Left ventricle myocardium superior (tissue), 1 donor: ENCODE measurements around the gene VIPR2. TPM values are rescaled to one million over a fixed set of nuclear protein-coding genes. Genes with fewer than 3 reads are reported as not detected.

Experiments used
- ATAC-seq: fragments of 200-7000 bp; cut with Tn5 transposase; one replicate; pipeline ENCODE4 v1.9.1; 2020; ENCODE audit warnings: mild to moderate bottlenecking, moderate library complexity
- DNase-seq: peaks from one replicate; pipeline ENCODE4 v3.0.0-alpha.2; 2020
- intact Hi-C: fragments of 100-400 bp; cut with micrococcal nuclease; formaldehyde crosslinking; loops from one replicate; pipeline ENCODE4 v1.11.0; 2022
- total RNA-seq: library from RNA; stranded (reverse); fragmentation: NEBNext Ultra II Directional; extraction: Animal tissue kit (Norgen Biotek cat#: 25700); gene quantifications from one replicate; pipeline ENCODE4 v1.2.1, GENCODE V29; 2021
- donor health status: DM: no; HTN: yes; CAD: no; lungs with severe emphysema.

Gene VIPR2
- total RNA-seq, 1 donor from 2014 or later = 21.3 TPM

DNA sequence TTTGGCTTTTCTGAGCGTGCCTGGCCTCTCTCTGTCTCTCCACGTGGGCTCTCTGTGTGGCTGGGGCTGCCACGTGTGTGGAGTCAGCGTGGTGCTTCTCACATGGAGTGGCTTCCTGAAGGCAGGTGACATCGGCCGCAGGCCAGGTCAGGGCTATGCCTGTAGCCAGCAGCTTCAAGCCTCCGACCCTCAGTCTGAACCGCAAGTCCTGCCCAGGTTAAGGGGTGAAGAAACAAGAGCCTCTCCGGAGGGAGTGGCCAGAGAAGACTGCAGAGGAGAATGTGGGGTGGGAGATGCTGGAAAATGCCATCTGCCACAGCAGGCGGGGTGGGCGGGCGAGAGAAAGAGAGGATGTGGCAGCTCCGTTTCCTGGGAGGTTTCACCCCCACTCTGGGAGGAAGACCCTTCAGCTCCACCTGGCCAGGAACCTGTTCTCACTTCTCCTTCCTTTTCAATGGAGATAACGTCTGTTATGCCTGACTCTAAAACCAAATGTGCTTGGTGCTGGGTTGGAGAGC lies 14.3 kb upstream of the VIPR2 start:
- intact Hi-C loops = no loop called here
- DNase-seq = no peak
- no peak for ATAC-seq

DNA sequence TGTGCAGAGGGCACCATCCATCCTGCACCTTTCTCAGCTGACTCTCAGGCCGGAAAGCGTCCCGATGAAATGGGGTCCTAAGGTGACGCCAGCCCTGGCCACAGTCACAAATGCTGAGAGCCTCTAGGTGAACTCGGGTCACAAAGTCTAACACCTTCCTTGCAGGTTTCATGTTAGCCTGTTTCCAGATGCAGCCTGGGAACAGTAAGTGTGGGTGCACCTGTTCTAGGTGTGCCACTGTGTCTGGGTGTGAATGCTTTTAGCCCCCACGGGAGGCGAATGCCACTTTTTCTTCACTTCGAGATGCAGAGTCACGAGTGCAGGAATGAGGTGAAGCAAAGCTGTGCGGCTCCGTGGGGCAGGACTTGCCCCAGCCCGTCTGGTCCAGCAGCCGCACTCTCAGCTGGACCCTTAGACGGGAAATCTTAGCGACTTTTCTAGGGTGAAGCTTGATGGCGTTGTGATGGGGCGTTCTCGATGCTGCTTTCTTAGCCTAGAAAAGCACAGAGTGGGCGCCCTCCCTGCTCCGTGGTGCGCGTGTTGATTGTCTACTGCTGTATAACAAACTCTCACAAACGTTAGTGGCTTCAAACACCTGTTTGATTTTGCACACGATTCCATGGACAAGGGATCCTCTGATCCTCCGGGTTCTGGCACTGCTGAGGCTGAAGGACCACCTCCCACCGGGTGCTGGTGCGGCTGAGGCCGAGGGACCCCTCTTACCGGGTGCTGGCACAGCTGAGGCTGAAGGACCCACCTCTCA lies 13.6 kb upstream of the VIPR2 start:
- ATAC-seq (no peak), DNase-seq (no peak)
- intact Hi-C loops = no loop called here

DNA sequence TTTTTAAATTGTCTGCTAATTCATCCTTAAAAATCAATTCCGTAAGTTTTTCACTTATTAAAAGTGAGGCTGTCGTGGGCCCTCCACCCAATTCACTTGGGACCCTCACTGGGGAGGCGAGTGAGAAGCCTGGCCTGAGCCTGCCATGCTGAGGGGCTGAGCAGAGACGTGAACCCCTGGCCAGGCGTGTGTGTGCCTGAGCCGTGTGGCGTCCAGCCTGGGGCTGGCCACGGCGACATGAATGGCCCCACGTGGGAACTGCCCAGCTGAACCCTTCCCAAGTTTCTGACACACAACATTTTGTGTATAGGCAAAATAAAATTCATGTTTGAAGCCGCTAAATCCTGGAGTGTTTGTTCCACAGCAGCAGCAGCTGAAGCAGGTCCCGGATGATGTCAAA lies 13.0 kb upstream of the VIPR2 start:
- intact Hi-C loops = no loop called here
- DNase-seq = no peak
- no peak for ATAC-seq

DNA sequence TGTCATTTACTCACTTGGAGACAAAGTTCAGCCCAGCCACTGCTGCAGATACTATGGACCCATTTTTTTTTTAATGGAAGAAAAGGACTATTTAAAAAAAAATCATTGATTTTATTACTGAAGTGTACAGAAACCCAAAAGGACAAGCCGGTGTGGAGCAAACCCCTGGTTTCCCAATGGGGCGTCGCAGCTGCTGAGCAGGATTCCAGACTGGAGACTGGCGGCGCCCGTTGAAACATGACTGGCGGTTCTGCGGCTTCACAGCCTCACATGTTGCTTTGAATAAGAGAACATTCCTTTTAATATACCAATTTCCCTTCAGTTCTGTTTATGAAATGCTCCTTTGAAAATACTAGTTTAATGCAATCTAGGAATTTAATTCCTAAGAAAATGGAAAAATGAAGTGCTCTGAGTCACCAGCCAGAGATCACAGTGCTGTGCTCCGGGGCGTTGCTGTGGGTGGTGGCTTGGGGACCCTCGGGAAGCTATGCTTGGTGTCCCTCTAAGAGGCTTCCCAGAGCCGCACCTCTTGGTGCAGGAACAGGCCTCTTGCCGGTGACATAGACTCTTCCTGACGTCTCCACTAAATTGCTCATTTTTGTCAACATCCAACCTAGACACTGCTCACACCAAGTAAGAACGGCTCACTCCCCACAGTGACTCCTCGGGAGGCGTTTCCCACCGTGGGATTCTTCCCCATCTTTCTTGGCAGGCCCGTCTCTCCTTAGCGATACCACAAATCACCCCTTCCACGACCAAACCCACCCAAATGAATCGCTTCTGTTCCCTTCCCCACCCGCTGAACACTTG lies 12.0 kb upstream of the VIPR2 start:
- intact Hi-C loops = no loop called here
- no peak for DNase-seq
- no peak for ATAC-seq

DNA sequence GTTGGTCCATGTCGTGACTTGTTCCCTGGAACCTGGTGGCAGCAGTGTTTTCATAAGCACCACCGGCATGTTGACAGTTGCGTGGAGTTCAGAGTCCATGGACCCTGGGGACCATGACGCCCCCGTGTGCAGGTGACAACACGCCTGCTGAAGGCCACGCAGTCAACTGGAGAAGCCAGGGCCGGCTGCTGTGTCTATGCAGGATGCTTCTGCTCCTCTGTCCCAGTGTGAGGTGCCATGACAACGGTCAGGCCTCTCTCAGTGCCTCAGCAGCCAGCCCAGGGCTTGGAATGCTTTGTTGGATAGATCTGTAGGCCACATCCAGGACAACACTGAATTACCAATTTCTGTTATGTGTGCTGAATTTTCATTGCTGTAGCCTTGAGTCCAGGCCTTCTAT lies 10.7 kb upstream of the VIPR2 start:
- no peak for ATAC-seq
- DNase-seq = no peak
- intact Hi-C loops = no loop called here

DNA sequence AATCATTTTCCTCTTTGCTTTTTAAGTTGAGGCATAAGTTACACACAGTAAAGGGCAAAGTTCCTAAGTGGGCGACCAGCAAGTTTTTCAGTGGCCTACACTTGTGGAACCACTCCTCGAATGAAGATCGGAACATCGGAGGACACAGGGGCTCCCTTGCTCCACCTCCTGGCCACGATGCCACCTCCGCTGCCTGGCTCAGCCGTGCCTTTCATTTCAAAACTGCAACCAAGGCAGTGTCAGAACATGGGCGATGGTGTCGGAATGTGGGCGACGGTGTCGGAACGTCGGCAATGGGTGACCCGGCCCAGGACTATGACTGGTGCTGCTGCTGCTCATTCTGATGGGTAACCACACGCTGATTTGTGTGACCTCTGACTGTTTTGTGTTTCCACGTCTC lies 9.6 kb upstream of the VIPR2 start:
- DNase-seq (peak; percentile 56), ATAC-seq (peak; percentile 80)
- intact Hi-C loops = no loop called here

DNA sequence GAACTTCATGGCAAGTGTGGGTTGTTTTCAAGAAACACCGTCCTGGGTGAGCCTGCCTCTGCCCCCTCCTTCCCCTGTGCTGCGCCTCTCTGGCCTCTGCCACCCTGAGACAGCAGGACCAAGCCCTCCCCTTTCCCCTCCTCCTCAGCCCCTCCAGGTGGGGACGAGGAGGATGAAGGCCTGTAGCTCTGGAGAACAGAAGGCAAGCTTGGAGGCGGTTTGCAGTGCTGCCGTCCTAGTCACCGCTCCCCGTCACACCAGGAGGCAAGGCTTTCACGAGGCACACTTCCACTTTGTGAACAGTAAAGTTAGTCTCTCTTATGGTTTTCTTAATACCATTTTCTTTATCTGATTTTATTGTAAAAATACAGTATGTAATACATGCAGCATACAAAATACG lies 8.8 kb upstream of the VIPR2 start:
- intact Hi-C loops = no loop called here
- ATAC-seq (no peak), DNase-seq (no peak)

DNA sequence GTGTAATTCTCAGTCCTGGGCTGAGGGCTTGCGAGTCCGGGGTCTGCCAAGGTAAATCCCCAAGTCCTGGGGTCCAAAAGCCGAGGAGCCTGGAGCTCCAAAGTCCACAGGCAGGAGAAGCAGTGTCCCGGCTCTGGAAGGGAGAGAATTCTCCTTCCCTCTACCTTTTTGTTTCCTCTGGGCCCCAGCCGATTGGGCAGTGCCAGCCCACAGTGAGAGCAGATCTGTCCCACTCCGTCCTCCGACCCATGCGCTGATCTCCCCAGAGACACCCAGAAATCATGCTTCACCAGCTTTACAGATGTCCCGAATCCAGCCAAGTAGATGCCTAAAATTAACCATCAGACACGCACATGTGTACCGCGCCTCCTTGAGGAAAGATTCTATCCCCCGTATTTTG lies 8.1 kb upstream of the VIPR2 start:
- intact Hi-C loops = no loop called here
- ATAC-seq = no peak
- DNase-seq = no peak

DNA sequence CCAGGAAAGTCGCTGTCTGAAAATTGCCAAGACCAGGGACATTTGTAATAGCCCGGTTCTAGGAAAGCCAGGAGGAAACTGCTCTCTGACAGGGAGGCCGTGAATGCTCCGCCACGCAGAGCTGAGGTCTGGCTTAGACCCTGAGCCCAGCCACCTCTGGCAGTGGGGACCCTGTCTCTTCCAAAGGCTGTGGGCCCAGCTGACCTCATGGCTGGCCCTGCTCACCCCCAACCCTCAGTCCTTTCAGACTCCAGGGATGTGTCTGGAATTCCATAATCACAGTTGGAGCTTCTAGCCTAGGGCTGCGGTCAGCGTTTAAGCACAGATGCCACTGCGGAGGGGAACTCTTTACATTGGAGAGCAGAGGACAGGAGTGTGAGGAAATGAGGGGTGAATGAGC lies 6.6 kb upstream of the VIPR2 start:
- intact Hi-C loops = no loop called here
- DNase-seq = no peak
- no peak for ATAC-seq

DNA sequence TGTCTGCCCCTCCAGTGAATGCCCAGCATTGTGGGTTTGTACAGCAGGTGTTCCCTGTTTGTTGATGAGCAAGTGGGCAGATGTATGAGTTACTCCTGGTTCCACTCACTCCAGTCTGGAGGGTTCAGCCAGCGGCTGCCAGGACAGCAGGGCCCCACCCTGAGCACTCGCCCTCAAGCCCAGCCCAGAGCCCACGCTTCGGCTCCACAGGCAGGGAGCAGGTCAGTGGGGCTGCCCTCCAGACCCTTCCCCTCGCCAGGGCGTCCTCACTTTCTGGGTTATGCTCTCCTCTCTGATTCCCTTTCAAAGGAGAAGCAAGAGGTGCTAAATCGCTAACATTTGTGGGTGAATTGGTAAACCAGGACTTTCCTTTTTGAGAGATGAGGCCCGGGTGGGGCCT lies 4.8 kb upstream of the VIPR2 start:
- no peak for DNase-seq
- intact Hi-C loops = no loop called here

DNA sequence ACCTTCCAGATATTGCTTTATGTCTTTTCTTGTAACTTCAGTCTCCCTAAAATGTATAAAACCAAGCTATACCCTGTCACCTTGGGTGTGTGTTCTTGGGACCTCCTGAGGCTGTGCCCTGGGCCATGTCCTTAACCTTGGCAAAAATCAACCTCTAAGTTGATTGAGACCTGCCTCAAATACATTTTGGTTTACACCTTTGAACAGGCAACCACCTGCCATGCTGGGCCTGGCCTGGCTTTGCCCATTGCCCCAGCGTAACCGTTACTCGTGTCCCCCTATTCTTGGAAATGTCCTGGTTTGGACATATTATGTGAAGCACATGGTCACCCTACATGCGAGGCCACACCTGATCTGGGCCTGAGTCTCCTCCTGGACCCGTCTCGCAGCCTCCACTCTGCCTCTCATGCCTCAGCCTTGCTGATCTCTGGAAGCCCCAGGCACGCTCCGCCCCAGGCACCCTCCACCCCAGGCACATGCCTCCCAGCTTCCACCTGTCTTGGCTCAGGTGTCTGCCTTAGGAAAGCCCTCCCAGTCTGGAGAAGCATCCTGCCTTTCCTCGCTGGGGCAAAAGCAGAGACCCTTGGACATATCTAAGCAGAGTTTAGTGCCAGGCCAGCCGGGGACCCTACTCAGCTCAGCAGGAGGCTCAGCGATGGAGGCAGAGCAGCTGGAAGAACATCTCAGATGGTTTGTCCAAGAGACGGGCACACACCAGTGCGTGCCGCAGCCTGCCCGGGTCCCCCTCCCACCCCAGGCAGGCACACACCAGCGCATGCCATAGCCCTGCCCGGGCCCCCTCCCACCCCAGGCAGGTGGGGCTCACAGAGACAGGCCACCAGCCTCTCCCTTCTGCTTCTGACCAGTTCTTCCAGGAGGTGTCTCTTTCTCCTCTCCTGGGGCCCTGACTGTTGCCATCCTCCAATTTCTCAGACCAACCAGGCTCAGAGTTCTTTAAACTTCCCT lies 4.0 kb upstream of the VIPR2 start:
- ATAC-seq (no peak), DNase-seq (no peak)
- intact Hi-C loops = no loop called here

More for the DNA sequence above, 4.8 kb upstream of the VIPR2 start:
- ATAC-seq = no peak

DNA sequence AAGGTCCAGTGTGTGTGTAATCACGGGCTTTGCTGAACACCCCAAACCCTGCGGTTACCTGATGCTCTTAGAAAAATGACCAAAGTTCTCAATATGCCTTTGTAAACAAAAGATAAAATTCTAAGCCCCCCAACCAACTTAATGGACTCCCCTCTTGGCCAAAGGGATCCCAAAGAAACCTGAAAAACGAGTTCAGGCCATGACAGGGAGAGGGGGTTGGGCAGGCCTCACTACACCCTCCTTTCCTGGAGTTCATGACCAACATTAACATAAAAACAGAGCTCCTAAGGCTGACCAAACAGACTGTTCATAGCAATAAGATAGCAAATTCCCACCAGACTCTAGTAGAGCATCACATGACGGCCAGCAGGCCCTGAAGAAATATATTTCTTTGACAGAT lies 3.0 kb upstream of the VIPR2 start:
- intact Hi-C loops = no loop called here
- no peak for ATAC-seq

DNA sequence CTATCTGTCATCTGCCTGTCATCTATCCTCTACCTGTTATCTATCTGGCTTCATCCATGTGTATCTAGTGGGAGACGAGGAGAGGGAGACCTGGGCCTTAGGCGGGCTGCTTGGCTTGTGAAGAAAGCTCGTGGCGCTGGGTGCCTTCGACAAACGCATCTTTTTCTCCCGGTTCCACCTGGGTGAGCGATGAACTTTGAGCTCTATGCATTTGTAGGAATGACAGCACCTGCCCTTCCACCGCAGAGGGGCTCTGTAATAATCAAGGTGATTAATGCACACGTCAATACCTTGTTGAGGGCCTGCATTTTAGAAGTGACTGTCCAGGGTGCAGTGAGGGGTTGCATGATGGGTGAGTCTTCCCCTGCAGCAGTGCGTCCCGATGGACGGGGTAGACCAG lies 2.6 kb upstream of the VIPR2 start:
- DNase-seq = peak; percentile 11
- ATAC-seq = no peak
- intact Hi-C loops = no loop called here

More for the DNA sequence above, 3.0 kb upstream of the VIPR2 start:
- DNase-seq = peak; percentile 1

DNA sequence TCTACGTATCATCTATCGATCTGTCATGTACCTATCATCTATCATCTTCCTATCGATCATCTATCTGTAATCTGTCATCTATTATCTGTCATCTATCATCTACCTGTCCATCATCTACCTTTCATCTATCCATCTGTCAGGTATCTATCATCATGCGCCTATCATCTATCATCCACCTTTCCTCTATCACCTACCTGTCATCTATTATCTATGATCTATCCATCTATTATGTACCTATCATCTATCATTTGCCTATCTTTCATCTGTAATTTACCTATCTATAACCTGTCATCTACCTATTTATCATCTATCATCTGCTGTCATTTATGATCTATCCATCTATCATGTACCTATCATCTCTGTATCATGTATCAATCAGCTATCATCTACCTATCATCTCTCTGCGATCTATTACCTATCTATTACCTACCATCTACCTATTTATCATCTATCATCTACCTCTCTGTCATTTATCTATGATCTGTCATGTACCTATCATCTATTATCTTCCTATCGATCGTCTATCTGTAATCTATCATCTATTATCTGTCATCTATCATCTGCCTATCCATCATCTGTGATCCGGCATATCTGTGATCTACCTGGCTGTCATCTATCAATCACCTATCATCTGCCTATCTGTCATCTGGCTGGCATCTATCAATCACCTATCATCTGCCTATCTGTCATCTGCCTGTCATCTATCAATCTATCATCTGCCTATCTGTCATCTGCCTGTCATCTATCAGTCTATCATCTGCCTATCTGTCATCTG lies 1.6 kb upstream of the VIPR2 start:
- intact Hi-C loops = no loop called here
- ATAC-seq (no peak), DNase-seq (no peak)

DNA sequence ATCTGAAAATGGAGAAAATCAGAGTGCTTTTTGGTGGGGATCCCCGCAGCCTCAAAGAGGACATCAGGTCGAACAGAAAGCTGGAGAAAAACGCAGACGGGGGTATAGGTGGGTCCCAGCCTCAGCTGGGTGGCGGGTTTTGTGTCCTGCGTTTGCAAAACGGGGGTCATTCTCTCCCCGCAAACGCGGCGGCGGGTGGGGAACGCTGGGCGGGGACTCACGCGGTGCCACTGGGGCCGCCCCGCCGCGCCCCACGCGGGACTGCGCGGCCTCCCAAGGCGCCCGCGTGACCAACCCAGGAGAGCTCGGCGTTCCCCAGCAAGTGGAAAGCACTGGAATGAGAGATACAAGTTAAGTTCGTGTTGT lies 806 bp upstream of the VIPR2 start:
- intact Hi-C loops = no loop called here
- ATAC-seq (peak; percentile 35), DNase-seq (peak; percentile 41)

DNA sequence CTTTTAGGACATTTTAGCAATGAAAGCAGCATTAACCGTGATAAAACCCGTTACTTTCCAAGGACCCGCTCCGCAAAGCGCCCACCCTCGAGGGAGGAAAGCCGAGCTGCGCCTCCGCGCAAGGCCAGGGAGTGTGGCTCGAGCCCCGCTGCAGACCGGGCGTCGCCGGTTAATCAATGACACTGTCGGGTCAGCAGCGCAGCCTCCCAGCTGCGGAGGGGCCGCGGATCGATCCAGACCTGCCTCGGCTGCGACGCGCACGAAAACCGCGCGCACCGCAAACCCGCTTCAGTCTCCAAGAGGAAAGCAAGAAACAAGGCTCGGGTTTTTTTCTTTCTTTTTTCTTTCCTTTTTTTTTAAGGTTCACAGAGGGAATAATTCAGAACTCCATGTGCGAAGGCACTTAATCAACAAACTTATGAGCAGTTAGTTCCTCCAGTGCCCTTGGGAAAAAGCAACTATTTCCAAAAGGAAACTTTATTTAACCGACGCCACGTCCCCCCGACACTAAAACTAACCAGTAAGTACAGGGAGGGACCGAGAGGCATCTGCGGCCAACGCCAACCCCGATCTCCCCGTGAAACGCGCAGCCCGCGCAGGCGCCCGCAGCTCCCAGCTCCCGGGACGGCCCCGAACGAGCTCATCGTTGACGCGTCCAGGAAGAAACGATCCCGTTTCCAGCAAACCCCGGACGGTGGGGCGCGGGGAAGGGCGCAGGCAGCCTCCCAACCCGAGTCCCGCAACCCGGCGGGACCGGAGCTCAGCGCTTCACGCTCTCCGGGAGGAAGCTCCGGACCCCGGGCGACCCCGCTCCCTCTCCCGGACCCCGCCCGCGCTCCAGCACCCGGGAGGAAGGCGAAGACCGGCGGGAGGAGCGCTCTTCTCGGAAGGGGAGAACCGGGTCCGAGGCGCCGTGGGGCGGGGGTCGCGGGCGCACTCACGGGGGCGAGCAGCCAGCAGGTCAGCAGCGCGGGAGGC lies 598 bp downstream of the VIPR2 start:
- DNase-seq = peak; percentile 72
- intact Hi-C loops = no loop called here
- peak; percentile 64 for ATAC-seq

DNA sequence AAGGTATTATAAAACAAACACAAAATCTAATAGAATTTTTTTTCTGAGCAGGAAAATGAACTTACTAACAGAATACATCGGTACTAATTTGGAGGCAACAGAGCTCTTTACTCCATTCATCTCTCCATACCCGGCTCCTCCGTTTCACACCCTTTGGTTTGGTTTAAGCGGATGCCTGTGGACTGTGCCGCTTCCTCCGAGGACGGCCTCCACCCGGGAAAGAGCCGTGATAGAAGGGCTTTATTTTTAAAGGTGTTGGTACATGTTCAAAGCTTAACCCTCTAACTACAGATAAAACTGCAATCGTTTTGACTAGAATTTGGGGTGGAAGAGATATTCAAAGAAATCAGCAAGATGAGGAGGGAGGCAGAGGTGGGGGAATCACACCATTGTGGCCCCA lies 1.9 kb downstream of the VIPR2 start:
- no peak for DNase-seq
- intact Hi-C loops = no loop called here
- ATAC-seq = no peak

DNA sequence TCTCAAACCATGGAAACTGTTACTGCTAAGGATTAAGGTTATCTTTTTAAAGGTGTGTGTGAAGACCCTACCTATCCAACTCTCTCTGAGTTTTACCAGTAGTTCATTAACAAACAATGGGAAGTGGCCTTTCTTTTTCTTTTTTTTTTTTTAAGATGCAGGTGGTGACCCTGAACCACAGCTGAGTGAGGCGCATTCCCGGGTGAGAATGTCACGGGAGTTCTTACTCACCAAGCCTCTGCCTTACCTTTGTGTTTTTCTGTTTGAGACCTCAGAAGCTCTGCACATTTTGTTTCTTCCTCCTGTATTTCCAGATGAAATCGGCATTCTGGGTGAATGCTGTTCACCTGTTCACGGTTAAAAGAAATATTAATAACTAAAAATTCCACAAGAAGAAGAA lies 2.5 kb downstream of the VIPR2 start:
- intact Hi-C loops = no loop called here
- no peak for DNase-seq
- no peak for ATAC-seq
